ENCODE results near the gene HELZ2.

The HELZ2 gene

DNA sequence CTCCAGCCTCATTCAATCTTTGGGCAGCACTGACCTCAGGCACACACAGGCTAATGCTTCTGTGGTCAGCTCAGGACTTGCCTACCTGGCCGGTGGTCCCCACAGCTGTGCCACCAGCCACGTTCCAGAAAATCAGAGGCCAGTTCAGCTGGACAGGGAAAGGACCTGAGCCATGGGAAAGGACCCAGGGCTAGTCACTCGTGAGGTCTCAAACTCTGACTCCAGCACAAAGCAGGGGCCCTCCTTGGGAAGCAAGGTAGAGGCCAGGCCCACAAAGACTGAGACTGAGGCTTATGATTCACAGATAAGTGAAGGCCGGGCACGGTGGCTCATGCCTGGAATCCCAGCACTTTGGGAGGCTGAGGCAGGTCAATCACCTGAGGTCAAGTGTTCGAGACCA, 22.4 kb upstream of the HELZ2 start:
- no peak for DNase-seq

GRCh38 chr20:63595416-63596127, 21.5 kb upstream of the HELZ2 start:
- DNase-seq = no peak

DNA sequence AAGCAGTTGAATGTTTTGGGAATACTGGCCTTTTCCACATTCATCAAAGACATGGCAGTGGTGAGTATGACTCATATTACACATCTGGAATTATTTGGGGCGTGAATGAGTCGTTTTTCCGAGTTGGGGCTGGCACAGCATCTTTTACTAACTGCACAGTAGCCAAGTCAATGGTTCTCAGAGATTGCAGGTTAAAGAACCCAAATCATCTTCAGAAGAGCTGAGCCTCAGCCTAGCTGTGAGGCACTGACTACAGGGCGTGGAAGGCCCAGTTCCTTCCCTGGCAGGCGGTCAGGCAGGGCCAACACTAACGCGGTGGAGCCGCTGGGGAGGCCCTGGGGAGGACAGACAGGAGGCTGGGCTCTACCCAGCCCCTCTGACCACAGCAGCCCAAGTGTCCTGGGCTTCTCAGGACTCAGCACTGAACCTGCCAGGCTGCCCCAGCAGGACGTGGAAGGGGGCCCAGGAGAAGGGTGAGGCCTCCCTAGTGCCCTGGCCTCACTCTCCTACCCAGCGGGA, 20.1 kb upstream of the HELZ2 start:
- no peak for DNase-seq

- no peak for DNase-seq
Measured at GRCh38 chr20:63592661-63593060, 18.6 kb upstream of the HELZ2 start.

GRCh38 chr20:63591786-63592355, 17.8 kb upstream of the HELZ2 start:
- no peak for DNase-seq

DNA sequence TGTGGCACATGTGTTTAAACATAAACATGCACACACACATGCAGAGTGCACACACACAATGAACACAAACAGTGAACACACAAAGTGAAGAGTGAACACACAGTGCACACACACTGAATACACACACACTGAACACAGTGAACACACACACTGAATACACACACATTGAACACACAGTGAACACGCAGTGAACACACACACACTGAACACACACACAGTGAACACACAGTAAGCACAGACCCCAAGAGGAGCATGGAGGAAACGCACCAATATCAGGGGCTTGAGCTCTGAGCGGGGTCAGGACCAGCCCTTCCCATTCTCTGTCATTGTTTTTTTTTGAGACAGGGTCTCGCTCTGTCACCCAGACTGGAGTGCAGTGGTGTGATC, 17.1 kb upstream of the HELZ2 start:
- no peak for DNase-seq

GRCh38 chr20:63590218-63591146, 16.4 kb upstream of the HELZ2 start:
- DNase-seq = no peak

DNA sequence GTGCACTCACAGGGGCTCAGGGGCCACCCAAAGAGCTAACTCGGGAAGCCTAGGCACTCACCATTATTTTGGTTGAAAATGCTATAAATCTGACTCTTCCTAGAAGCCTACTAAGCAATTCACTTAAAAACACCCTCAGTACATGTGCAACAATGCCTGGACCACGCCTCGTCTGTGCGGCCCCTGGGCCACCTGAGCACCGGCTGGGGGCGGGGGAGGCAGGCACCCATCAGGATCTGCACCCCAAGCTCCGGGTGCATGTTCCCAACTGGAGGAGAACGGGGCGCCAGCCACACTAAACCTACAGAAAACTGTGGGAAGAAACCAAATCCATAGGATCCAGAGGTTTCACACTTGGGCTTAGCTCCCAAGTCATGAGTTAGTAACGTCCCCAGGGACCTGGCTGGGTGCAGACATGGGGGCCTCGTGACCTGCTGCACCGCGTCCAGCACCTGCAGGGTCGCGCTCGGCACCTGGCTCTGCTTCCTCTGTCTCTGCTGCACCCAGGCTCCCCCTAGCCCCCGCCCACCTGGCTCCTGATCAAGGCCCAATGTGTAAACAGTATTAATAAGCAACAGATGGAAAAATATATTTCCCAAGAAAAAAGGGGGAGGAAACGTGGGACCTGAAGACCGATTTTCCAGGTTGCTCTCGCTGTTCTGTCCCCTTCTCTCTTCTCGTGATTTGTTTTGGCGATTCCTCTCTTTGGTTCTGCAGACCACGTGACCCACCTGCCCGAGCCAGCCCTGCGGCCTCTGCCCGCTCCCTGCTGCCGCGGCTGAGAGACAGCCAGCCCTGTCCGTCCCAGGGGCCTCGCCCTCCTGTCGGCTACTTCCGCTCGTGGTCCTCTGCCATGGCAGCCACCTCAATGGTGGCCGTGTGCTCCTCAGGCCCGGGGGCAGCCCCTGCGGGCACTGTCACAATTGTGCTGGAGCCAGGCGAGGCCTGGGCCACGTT, 15.5 kb upstream of the HELZ2 start:
- DNase-seq = no peak

GRCh38 chr20:63588641-63589041, 14.6 kb upstream of the HELZ2 start:
- DNase-seq = no peak

GRCh38 chr20:63587776-63588591, 13.9 kb upstream of the HELZ2 start:
- DNase-seq = no peak

GRCh38 chr20:63587256-63587655, 13.2 kb upstream of the HELZ2 start:
- no peak for DNase-seq

- no peak for DNase-seq
Measured at GRCh38 chr20:63586797-63587196, 12.8 kb upstream of the HELZ2 start.

DNA sequence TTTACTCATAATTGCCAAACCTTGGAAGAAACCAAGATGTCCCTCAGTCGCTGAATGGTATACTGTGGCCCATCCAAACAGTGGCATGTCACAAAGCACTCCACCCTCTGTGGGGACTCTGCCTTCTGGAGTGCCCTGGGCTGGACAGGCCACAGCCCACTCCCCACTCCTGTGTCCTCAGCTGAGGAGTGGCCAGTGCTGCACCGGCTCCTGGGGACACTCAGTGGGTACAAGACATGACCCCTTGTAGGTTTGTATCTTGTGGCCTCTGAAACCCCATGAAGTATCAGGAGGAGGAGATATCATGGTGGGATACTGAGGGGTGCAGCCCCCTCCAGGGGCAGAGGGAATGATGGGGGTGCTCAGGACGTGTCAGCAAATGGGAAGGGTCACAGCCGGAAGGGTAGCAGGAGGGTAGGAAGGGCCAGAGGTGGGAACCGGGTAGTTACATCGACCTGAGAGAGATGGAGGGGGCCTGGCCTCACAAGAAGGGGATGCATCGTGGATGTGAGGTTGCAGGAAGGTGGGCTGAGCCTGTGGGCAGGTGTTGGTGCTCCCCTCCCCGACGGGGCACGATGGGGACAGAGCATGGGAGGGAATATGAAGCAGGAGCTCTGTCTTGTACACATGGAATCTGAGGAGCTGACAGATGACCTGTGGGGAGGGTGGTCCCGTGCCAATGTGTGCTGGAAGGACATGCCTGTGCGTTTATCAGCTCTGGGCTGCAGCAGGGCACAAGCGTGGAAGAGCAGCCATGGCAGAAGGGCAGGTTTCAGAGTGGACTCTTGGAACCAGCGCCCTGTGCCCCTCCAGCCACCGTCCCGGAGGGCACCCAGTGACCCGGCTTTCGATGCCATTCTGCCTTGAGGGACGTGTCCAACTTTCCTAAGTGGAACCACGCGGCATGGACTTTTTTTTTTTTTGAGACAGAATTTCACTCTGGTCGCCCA, 11.9 kb upstream of the HELZ2 start:
- no peak for DNase-seq

- no peak for DNase-seq
Measured at GRCh38 chr20:63582382-63583063, 8.5 kb upstream of the HELZ2 start.

DNA sequence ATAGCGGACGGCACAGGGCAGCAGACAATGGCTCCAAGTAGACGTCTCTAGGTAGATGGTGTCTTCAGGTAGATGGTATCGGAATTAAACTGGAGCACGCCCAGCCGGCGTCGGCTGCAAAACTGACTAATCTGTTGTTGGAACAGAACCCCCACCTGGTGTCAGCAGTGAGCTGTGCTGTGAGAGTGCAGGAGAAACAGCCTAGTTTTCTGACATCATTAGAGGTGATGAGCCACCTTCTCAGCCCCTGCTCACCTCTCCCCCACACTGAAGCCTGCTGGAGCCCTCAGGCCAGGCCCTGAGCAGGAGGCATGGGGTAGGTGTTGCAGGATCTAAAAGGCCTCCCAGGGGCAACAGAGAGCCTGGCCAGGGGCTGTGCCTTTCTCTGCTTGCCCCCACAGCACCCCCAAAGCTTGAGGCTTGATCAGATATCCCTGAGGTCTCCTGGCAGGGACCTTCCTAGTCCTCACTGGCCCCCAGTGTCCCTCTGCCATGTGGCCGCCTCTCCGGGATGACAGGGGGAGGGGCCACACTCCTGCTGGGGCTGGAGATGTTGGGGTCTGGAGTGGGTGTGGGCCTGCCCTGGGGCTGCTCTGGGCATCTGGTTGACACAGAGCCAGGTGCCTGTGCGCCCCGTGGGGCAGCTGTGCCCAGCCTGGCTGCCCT, 6.9 kb upstream of the HELZ2 start:
- peak; percentile 62 to 81 for DNase-seq

DNA sequence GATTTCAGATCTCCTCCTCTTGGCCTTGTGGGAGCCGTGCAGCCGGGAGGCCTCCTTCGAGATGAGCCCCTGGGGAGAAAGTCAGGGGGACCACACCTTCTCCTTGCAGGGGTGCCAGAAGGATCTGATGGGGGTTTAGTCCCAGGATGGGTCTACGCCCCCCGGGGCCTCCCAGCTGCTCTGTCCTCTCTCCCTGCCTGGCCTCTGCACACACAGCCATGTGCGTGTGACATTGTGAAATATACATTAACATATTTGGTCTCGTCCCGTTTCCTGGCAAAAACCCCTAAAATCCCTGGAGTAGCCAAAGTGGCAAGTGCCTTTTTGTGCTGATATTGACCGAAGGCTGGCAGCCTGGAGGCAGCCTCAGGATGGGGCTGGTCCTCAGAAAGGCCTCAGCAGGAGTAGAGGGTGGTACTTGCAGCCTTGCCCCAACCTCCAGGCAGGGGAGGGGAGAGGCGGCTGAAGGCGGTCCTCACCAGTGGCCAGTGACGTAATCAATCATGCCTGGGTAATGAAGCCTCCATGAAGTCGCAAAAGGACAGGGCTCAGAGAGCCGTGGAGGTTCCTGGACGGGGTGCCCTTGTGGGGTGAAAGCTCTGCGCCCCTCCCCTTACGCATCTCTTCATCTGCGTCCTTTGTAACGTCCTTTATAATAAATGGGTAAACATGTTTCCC, 5.1 kb upstream of the HELZ2 start:
- DNase-seq = no peak

GRCh38 chr20:63578224-63579016, 4.4 kb upstream of the HELZ2 start:
- DNase-seq = no peak
